NCI-H128 (cell line): ENCODE results near the gene ZNF518A.
"Not testable (repeated sequence)": the region's sequence is repeated elsewhere in the genome, so short reads cannot be mapped to it uniquely, and the experiment has no call there.

Experiments used
- DNase-seq: peaks from one replicate; lab custom pipeline; 2025; ENCODE audit not compliant: unreplicated experiment; lab: John Stamatoyannopoulos, UW

Gene ZNF518A

DNA sequence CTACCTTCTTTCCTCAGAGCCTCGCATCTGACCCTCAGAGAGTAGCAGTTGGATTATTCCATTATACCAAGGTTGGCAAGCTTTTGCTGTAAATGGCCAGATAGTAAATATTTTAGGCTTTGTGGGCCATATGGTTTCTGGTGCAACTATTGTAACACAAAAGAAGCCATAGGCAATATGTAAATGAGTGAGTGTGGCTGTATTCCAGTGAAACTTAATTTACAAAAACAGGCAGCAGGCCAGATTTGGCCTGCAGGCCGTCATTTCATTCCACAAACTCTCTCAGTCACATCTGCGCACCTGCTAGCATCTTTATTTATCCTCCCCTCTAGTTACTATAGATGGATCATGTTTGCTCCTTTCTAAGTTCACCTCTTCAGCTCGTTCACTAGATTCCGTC, 6.7 kb downstream of the ZNF518A start:
- DNase-seq = no peak

GRCh38 chr10:96137567-96137966, 7.5 kb downstream of the ZNF518A start:
- DNase-seq = no peak

DNA sequence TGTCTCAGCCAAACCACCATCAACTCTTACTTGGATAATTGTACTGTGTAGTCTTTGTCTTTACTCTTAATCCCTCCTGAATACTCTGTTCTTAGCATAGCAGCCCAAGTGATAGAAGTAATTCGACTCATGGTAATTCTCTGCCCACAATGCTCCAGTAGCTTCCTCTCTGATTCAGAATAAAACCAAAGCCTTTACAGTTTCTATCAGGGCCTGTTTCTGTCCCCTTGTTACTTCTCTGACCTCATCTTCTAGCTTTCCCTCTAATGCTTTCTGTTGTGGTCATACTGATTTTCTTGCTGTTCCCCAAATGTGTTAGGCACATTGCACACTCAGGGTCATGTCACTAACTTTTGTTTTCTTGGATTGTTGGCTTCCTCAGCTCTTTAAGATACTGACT, 8.0 kb downstream of the ZNF518A start:
- DNase-seq = no peak

DNA sequence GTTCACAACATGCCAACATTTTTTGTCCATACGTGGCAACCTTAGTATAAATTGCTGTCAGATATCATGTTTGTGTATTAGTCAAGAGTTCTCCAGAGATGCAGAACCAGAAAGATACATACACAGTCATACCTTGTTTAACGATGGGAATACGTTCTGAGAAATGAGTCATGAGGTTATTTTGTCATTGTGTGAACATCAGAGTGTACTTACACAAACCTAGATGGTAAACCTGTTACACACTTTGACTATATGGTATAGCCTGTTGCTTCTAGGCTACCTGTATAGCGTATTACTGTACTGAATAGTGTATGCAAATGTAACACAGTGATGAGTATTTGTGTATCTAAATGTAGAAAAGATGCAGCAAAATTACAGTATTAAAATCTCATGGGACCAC, 22.3 kb downstream of the ZNF518A start:
- no peak for DNase-seq

- no peak for DNase-seq
Measured at GRCh38 chr10:96153070-96153469, 23.0 kb downstream of the ZNF518A start.

GRCh38 chr10:96165726-96166125, 35.6 kb downstream of the ZNF518A start:
- DNase-seq = no peak

GRCh38 chr10:96168546-96168945, 38.4 kb downstream of the ZNF518A start:
- DNase-seq = no peak

DNA sequence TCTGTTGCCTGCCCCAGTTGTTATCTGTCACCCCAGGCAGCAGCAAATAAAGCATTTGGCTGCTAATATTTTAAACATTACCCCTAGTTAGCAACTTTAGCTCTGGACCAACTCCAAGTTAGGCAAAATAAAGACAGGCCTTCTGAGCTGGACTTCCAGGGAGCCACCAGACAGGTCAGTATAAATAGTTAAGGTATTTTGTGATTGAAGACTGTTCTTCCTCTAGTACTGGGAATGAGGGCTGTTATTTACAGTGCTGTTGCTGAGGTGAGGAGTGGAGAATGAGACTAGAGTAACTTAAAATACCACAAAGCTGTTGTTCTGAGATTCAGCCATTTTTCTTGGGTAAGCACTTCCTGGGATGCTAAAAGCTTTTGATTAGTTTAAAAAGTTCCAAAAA, 40.1 kb downstream of the ZNF518A start:
- no peak for DNase-seq

DNA sequence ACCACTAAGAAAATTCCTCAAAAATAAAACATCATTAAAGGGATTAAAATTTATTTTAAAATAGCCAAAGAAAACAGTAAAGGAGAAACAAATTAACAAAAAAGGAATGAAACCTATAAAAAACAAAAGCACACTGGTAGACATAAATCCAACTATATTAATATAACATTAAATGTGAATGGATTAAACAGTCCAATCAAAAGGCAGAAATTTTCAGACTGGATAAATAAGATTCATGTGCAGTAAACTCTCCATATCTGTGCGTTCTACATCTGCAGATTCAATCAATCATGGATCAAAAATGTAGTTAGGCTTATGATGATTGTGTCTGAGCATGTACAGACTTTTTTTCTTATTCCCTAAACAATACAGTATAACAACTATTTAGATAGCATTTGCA, 42.6 kb downstream of the ZNF518A start:
- DNase-seq = no peak

- DNase-seq = no peak
Measured at GRCh38 chr10:96176985-96177384, 46.9 kb downstream of the ZNF518A start.

- DNase-seq = no peak
Measured at GRCh38 chr10:96188421-96188820, 58.3 kb downstream of the ZNF518A start.

DNA sequence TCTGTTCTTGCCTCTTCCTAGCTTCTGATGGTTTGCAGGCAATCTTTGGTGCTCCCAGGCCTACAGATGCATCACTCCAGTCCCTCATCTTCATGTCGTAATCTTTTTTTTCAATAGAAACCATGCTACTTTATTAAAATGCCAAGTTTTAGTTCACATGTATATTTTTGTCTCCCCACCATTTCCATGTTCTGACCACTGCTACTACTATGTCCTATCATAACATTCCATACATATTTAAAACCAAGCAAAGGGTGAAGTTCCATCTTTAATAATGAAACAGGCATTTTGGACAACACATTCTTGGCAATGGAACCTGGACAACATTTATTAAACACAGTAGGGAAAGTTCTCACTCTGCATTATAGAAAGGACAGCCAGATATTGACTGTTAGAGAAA, 58.8 kb downstream of the ZNF518A start:
- no peak for DNase-seq

DNA sequence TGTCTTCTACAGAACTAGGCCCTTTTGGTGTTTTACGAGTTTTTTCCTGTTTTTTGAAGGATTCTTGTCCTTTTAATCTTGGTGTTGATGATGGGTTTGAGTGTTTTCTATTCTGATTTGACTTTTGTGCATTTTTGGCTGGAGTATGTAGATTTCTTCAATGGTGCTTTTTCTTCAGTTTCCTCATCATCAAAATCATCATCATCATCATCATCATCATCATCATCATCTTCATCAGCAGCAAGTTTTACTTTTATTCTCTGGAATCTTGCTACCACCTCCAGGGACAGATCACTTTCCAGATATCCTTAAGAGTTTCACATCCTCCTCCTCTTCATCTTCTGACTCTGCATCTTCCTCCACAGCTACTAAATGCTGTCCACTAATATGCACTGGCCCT, 59.4 kb downstream of the ZNF518A start:
- not testable (repeated sequence) for DNase-seq

DNA sequence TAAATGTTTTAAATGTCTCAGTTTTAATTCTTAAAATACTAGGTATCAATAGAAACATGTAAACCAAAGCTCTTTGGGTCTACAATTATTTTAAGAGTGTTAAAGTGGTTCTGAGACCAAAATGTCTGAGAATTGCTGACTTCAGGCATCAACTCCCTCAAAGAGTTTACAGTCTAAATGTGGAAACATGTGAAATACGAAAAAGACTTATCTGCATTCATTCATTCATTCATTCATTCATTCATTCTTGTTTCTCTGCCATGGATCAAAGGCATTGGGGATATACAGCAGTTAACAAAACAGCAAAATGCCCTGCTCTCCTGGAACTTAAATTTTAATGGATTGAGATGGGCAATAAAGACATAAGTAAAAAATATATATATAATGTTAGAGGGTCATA, 71.4 kb downstream of the ZNF518A start:
- DNase-seq = no peak

GRCh38 chr10:96205580-96205979, 75.5 kb downstream of the ZNF518A start:
- DNase-seq = no peak

GRCh38 chr10:96208271-96208670, 78.2 kb downstream of the ZNF518A start:
- no peak for DNase-seq

DNA sequence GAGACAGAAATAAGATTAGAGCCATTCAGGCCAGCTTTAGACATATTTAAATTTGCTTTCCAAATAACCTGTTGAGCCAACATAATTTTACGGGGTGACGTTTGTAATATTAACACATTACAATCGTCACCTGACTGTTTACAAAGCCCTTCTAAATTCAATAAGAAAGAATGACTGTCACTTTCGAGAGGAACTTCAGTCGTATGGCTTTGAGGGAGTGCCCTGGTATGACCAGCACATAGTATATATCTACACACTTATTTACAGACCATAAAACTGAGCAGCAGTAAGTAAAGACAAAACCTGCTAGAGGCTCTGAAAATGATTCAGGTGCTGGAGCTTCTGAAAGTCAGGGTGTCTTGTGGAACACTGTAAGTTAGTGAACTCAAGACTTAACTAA, 78.8 kb downstream of the ZNF518A start:
- no peak for DNase-seq

- DNase-seq = no peak
Measured at GRCh38 chr10:96211764-96212163, 81.7 kb downstream of the ZNF518A start.

DNA sequence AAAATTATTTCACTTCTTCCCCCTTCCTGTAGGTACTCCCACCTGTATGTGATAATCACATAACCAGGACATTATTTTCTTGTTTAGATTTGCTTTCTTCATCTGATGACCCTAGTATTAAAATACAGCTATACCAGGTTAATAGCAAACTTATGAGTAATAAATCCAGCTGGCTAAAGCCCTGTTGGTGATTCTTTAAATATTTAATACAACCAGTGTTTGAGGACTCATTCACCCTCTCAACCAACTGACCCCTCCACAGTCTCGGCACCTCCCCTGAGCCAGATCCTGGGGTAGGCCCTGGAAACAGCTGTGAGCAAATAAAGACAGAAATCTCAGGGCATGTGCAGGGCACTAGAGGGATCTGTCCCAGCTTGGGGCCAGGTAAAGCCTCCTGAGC, 82.8 kb downstream of the ZNF518A start:
- DNase-seq = no peak
